SH-SY5Y (cell line): ENCODE measurements around the gene ESR2.

Source experiments
- GATA2 ChIP-seq: IDR thresholded peaks from 2 replicates; pipeline ENCODE4 v1.6.1; 2011; ENCODE audit warnings: mild to moderate bottlenecking, low read depth, low read length
- GATA3 ChIP-seq: IDR thresholded peaks from 2 replicates; pipeline ENCODE4 v1.6.1; 2011; ENCODE audit warnings: low read depth, mild to moderate bottlenecking, low read length, moderate library complexity

Gene ESR2

DNA sequence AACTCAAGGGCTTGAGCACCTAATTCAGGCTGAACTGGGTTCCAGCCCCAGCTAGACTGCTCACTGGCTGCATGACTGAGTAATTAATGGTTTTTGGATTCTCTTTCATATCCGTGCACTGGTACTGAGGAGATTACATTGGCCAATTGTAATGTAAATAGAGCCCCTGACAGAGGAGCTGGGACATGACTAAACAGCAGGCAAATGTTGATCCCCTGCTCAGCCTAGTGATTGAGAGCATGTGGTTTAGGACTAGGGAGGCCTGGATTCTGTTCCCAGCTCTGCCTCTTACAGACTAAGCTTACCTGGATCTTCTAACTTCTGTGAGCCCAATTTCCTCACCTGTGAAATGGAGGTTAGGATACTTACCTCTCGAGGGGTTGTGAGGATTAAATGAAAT lies 204.3 kb downstream of the ESR2 start:
- no peak for TF ChIP-seq GATA3
- no peak for TF ChIP-seq GATA2

GRCh38 chr14:64088647-64088964 lies 205.6 kb downstream of the ESR2 start:
- TF ChIP-seq GATA2 = no peak
- TF ChIP-seq GATA3 = no peak

DNA sequence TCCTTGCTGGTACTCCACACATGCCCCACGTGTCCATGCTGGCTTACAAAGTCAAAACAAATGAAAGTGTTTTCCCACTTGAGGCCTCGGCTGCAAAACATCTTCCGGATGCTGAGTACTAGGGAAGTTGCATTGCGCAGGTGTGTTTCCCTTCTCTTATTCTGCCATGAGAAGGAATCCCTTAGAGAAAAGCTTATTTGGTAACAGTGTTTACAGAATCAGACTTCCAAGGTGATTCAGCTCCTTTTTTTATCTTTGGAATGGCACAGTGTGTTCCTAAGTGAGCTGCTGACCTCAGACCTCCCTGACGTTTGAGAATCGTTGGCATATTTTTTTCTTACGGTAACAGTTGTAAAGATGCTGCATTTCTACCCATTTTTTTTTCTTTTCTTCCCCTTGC lies 211.3 kb downstream of the ESR2 start:
- no peak for TF ChIP-seq GATA2
- TF ChIP-seq GATA3 = no peak

DNA sequence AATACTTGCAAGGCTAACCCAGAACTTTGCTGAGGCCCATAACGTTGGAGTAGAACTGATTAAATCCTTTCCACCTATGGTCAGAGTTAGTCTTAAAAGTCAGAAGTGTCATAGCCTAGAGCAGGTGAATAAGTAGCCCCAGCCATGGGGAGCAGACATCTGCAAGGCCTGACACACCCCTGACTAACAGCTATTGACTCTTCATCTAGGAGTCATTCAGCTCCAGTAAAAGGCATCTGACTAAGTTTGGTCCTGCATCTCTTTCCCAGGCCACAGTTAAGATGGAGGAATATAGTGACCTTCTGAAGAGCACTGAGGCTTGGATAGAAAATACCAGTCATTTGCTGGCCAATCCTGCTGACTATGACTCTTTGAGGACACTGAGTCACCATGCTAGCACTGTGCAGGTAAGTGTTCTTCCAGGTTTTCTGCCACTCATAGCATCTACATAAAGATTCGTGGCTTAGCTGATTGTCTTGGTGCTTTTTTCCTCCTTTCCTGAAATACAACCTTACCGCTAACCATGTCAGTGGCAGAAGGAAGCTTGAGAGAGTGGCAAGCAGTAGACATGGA lies 212.9 kb downstream of the ESR2 start:
- no peak for TF ChIP-seq GATA2
- TF ChIP-seq GATA3 = no peak

GRCh38 chr14:64080452-64080851 lies 213.7 kb downstream of the ESR2 start:
- TF ChIP-seq GATA3 = no peak
- TF ChIP-seq GATA2 = no peak

GRCh38 chr14:64075613-64076005 lies 218.6 kb downstream of the ESR2 start:
- TF ChIP-seq GATA3 = no peak
- no peak for TF ChIP-seq GATA2

- TF ChIP-seq GATA2 (no peak), GATA3 (no peak)
Measured at GRCh38 chr14:64074961-64075612, 219.1 kb downstream of the ESR2 start.

DNA sequence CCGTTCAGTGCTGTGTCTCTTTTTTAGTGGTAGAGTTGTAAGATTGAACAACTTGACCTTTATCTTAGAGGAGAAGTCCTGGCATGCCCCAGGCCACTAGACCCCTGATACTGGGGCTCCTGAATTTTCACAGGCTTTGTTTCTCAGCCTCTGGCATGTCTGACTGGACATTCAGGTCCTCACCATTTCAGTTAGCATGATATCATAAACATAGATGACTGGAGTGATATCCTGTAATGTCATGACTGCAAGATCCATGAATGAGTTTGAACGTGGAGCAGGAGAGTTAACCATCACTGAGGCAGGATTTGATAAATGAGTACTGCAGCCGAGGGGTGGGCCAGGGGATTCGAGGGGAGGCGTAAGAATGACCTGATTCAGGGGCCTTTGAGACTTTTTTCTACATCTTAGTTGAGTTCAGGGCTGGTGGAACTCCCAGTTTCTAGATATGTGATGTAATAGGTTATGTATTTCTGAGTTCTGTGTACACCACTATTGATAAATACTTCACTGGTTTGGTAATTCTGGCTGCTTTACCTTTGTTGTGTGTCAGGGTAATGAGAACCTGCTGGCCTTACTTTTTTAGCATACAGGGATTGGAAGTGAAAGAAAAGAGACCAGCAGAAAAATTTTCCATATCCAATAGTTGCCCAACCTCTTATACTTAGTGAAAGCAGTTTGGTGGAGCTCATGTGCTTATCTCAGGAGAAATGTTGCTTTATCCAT lies 224.4 kb downstream of the ESR2 start:
- TF ChIP-seq GATA3 = no peak
- no peak for TF ChIP-seq GATA2

GRCh38 chr14:64064447-64064846 lies 229.7 kb downstream of the ESR2 start:
- TF ChIP-seq GATA3 = no peak
- no peak for TF ChIP-seq GATA2

GRCh38 chr14:64062381-64063115 lies 231.6 kb downstream of the ESR2 start:
- TF ChIP-seq GATA3 (no peak), GATA2 (no peak)

- TF ChIP-seq GATA2 = no peak
- TF ChIP-seq GATA3 = no peak
Measured at GRCh38 chr14:64061706-64062105, 232.5 kb downstream of the ESR2 start.

DNA sequence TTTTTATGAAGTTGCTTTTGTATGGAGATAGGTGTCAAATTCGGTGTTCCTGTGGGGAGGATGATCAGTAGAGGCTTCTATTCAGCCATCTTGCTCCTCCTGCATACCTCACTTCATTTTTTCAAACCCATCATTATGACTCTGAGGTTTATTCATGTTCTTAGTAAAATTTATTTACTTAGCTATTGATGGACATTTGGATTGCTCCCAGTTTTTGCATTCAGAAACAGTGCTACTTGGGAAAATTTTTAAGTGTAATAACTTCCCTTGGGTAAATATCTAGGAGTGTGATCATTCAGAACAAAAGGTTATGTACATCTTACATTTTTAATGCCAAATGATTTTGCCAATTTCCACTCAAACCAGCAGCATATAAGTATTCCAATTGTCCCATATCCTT lies 233.1 kb downstream of the ESR2 start:
- no peak for TF ChIP-seq GATA2
- TF ChIP-seq GATA3 = no peak

GRCh38 chr14:64060648-64061096 lies 233.5 kb downstream of the ESR2 start:
- no peak for TF ChIP-seq GATA3
- no peak for TF ChIP-seq GATA2

- no peak for TF ChIP-seq GATA3
- no peak for TF ChIP-seq GATA2
Measured at GRCh38 chr14:64060199-64060545, 234.0 kb downstream of the ESR2 start.

DNA sequence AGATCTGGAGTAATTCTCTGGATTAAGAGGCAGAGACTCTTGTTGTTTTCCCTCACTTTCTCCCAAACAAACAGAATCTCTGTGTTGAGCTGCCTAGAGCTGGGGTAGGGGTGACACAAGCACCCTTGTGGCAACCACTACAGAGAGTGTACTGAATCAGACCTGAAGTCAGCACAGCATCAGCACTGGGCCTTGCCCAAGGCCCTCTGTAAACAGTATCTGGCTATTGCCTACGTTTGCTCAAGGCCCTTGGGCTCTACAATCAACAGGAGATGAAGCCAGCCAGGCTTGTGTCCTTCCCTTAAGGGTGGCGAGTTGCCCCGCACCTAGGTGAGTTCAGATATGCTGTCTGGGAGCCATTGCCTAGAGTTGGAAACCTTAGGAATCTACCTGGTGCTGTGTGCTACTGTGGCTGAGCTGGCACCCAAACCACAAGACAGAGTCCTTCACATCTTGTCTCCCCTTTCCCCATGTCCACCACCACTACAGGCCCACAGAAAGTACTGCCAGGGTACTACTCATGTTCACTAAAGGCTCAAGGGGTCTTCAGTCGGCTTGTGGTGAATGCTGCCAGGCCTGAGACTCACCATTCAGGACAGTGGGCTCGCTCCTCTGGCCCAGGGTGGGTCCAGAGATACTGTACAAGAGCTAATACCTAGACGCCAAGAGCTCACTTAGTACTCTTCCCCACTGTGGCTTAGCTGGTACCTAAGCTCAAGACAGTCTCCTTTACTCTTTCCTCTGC lies 234.5 kb downstream of the ESR2 start:
- TF ChIP-seq GATA3 = no peak
- TF ChIP-seq GATA2 = no peak
